DMS153 (cell line): ENCODE measurements around the gene RNF39.
A peak's percentile ranks its signal among the peaks of the same experiment; 100 is the strongest.

Experiments
- DNase-seq: peaks from one replicate; lab custom pipeline; 2025; lab: John Stamatoyannopoulos, UW

The RNF39 gene

DNA sequence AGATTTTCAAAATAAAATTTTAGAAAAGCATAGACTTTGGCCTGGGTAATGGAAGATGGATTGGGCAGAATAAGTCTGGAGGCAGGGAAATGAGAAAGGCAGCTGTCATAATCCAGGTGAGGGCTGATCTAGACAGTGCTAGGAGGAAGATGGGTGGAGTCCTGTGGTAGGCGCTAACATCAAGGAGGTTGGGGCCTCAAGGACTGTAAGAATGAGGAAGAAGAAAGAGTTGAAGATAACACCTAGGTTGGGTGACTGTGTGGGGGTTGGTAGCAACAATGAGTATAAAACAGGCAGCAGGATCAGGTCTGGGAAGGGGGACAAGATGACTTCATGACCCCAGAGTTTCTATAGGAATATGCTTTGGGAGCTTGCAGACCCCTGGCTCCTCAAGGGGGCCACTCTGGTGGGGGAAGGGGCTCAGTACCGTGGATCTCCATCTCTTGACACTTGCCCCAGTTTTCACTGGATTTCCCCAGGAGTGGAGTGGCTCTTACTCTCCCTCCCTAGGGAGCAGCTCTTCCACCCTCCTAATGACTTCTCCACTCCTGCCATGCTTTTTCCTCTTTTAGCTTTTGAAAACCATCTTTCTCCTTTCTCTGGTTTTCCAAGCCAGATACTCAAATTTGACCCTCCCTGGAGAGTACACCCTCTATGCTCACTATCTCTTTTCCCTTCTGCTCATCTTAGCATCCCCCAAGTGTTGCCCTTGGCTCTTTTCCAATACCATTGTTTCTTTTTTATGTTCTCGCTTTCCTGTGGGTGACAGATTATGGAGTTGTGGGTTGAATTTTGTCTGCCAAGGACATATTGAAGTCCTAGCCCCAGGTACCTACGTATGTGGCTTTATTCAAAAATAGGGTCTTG is 22.6 kb upstream of the RNF39 start:
- DNase-seq: no peak

DNA sequence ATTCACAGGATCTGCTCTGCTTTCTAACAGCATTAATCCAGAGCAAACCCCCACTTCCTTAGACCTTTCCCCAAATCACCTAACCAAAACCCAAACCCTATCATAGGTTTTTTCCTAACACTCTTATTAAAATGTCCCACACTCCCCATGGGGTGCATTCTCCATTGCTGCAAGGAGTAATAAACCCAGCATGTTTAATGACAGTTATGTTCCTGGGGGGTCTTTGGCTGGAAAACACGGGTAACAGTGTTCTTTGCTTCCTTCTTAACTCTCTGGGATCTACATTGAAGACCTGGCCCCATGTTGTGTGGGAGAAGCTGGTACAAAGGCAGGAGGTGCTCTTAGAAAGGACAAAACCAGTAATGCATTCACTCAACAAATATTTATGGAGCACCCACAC is 21.3 kb upstream of the RNF39 start:
- no peak for DNase-seq

DNA sequence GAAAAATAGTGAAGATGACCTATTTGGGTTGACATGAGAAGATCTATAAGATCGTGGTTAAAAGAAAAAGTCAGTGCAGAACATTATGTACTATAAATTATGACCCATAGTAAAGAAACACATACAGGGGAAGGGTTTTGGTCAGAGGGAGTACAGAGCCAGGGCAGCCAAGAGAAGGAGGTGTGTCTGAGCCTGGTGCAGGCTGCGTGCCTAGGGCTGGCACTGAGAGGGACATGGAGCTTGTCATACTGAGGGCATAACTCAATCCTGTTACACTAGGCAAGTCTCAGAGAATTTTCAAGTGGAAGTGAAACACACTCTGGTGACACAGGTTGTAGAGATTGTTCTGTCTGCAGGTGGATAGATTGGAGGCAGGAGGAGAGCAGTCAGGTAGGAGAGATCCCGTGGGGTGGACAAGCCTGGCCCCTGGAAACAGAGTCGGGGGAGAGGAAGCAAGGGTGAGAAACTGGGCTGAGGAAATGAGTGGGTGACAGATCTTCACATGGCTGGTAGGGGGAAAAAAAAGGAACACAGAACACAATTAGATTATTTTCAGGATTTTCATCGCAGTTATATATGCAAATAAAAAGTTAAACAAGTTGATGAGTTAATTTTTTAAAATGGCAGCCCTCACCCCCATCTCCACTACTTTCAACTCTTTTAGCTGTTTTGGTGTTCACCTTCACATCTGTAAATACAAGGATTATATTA is 18.5 kb upstream of the RNF39 start:
- no peak for DNase-seq

DNA sequence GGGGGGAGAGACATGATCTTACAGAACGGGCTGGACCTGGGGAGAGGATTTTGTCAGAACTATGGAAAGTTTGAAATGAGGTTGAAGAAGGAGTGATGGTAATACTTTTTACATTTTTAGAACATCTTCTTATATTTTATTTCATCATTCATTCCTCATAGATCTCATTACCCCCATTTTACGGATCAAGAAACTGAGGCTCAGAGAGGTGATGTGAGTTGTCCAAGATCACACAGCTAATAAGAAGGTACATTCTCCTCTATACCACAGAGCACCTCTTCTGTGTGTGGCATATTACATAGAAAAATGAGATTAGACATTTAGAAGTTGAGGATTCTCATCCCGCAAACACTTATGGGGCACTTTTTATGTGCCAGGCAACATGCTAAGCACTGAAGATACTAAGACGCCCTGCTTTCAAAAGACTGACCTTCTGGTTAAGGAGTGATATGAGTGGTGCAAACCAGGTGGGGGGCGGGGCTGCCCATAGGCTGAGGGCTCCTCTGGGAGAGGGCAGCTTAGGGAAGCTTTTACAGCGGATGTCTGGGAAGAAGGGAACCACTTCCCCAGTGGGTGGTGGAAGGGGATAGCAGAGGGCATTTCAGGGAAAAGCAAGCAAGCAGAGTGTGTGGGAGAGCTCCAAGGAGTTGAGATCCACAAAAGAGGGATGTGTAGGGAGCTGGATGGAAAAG is 17.4 kb upstream of the RNF39 start:
- no peak for DNase-seq

DNA sequence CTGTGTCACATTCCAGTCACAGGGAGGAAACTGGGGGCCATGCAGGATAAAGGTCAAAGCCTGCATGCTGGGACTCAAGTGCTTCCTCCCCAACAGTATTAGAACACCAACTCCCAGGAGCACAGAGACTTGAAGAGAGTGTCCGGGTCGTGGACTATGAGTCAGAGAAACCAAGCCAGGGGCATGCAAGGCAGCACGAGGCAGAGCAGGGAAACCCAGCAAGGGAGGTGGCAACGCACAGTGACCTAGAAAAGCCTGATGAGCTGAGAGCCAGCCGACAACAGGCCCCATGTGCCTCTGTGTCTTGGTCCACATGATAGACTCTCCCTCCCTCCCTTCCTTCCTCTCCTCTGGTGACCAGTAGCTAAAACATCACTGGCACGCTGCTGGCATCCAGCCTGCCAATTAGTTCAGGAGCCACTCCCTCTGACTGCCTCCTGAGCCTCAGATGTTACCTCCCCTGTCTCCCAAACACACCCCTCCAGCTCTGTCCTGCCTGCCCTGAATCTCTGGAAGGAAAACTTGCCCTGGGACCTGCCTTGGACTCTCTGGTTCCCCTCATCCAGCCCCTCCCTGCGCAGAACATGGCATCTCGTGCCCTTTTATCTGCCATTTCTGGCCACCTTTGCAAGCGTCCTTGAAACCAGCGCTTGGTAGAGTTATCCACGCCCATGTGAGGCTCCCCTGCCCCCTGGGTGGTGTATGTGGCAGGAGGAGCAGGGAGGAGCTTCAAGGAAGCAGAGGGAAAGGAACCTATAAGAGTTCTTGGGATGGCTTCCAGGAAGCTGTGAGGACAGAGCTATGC is 16.2 kb upstream of the RNF39 start:
- no peak for DNase-seq

DNA sequence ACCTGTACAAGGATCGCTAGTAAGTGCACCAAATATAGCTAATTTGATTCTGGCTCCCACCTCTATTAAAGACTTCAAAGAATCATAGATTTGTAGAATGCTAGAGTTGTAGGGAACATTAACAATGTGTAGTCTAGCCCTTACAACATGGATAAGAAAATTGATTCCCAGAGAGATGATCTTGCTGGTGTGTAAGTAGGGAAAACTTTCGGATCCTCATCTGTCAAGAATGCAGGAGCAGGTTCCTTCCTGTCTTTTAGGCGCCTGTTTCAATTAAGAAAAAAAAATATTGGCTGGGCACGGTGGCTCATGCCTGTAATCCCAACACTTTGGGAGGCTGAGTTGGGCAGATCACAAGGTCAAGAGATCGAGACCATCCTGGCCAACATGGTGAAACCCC is 12.3 kb upstream of the RNF39 start:
- no peak for DNase-seq

DNA sequence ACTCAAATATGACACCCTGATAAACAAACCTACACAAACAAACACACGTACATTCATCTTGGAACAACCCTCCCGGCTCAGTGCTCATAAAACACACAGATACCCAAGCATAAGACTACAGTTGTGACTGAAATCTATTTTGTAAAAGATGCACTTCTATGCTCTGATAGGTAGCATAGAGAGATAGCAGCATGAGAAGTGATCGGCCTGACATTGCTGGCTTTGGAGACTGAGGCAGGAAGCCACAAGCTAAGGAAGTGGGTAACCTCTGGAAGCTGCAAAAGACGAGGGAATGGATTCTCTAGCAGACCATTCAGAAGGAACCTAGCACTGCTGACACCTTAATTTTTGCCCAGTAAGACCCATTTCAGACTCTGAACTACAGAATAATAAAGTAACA is 1.6 kb upstream of the RNF39 start:
- no peak for DNase-seq

DNA sequence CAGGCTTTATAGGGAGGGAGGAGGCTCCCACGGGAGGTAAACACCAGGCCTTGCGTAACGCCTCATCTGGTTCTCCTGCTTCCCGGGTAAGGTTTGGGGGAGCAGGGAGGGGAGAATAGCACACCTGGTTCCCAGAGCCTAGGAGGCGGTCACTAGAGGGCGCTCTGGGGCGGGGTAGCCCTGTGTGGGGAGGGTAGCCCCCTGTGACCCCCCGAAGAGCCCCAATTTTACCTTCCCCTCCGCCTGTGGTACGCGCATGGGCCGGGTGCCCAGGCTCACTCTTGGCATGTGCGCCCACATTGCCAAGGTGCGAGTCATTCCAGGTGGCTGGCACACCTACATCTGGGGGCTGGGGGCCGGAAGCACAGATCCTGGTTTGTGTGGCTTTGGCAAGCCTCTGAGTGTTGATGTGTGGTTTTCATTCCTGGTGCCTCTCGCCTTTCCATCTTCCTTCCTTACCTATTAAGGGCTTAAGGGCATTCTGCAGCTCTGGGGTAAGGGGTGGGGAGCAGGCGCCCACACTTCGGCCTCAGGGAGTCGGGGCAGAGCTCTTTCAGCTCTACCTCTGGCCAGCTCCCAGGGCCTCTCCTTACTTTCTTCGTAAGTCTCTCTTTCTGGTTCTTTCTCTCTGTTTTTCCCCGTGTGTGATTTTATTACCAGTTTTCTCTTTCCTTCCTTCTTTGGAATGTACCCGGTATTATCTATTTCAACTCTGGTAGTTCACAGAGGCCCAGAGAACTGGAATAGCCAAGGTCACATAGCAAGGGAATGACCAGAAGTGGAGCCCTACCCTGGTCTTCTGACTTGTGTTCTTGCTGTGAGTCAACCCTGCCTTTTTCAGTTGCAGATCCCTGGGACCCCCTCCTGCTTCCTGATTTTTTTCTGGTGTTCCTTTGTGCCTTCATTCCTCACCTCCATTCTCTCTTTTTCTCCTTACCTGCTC is 492 bp upstream of the RNF39 start:
- DNase-seq: no peak

DNA sequence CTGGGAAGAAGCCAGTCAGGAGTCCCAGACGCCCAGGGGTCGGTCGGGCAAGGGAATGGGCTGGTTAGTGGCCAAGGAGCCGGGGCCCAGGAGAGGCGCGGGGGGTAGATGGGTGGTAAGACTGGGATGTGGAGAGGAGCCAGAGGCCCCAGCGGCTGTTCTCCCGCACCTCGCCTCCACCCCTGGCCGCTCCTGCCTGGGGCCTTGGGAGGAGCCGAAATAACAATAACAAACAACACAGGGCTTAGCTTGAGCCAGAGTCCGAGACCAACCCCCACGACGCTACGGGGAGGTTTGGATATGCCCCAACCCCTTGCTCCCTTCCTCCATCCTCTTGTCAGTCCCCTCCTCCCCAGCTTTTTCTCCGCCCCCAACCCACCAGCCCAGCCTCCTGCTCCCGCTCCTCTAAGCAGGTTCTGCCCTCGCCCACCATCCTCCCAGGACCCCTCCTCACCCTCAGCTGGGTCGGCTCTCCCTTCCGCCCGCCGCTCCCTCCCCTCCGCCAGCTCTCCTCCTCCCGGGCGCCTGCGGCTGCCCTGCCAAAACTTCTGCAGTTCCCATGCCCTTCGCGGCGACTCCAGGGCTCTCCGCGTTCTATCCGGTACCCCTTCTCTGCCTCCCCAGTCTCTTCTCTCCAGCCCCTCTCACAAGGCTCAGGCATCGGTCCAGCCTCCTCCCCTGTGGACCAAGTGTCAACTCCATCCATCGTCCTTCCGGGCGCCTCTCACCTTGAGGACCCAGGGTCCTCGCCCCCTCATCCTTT is 1.1 kb downstream of the RNF39 start:
- no peak for DNase-seq

DNA sequence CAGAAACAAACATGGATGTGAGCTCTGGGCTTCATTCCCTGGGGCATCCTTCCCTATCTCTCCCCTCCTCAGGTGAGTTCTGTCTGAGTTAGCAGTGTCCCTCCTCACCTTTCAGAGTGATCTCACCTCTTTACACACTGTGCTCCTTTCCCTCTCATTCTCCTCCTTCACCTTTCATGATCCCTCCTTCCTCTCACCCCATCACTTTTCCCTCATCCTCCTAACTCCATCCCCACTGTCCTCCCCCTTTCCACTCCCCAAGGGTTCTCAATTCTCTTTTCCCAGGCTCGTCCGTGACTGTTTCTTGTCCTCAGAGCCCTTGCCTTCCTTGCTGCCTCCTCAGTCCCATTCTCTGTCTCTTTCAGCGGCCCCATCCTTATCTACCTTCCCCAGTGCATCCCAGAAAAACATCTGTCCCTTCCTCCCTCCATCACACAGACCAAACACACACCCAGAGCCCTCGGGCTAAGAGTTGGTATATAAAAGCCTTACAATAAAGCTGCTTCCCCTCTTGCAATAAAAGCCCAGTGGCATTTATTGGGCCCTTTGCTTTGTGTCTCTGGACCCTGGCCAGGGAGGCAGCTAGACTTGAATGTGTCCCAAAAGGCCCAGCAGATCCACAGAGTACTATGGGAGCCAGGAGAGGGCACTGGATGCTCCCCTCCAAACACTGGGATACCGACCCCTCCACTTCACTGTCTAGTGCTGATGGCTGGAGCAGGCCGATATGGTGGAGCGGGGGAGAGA is 1.9 kb downstream of the RNF39 start:
- DNase-seq: no peak

DNA sequence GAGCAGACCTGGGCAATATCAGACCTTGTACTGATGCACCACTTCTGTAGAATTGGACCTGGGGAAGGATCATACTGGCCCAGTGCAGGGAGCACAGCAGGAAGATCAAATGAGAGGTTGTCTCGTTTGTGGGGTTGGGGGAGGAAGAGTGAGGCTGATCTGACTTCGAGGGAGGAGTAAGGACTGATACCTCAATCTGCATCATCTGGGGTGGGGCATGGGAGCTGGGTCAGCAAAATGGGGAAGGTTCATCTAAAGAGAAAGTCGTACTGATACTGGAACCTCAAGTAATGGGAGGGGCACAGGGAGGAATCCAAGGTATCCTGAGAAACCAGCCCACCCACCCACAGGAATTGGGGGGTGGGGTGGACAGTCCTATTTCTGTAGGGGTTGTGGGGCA is 3.7 kb downstream of the RNF39 start:
- DNase-seq: no peak

DNA sequence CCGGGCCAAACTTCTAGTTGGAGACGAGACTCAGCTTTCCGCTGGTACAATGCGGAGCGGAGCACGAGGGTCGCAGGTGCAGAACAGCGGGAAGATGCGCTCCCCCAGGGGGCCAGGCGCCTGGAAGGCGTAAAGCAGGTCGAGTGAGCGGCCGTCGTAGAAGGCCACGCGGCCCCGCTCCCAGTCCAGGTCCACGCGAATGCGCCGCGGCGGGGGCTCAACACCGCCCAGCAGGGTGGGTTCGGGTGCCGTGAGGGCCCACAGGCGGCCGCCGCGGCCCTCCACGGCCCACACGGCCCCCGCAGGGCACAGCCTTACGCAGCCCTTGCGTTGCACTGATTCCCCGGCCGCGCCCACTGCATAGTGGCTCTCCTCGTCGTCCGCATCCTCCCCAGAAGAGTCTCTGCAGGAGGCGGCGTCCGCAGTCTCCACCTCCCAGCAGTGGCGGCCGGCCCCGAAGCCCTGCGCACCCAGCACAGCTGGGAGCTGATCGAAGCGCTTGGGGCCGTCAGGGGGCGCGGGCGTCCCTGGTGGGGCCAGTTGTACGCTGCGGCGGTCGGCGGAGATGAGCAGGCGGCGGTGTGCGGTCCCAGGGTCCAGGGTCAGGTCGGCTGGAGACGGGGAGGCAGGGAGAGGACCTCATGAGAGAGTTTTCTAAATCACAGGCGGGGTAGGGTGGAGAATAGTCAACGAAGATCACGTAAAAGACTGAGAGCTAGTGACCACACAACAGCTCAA is 4.3 kb downstream of the RNF39 start:
- DNase-seq: no peak

DNA sequence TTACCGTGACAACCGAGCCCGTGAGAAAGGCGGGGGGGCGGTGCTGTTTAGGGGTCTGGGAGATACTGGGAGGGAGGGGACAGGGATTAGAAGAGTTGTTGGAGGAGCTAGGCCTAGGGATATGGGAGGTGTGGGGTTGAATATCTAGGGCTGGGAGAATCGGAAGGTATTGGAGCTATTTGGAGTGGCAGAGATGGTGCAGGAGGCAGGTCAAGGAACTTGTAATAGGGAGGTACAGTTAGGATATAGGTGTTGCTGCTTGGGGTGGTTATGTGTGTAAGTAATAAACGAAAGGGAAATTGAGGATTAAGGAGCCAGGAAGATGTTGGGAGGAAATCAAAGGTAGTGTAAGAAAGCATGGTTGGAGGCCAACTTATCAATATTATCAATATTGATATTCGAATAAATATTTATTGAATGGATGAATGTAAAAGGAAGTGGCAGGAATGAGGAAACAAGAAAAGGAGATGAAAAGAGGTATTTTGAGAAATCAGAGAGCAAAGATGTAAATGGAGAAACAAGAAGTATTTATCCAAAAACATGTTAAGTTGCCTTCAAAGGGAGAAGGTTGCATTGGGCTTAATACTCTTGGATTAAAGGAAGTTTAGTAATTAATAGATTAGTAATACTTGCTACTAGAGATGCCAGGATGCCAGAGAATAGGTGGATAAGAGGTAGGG is 8.0 kb downstream of the RNF39 start:
- no peak for DNase-seq

DNA sequence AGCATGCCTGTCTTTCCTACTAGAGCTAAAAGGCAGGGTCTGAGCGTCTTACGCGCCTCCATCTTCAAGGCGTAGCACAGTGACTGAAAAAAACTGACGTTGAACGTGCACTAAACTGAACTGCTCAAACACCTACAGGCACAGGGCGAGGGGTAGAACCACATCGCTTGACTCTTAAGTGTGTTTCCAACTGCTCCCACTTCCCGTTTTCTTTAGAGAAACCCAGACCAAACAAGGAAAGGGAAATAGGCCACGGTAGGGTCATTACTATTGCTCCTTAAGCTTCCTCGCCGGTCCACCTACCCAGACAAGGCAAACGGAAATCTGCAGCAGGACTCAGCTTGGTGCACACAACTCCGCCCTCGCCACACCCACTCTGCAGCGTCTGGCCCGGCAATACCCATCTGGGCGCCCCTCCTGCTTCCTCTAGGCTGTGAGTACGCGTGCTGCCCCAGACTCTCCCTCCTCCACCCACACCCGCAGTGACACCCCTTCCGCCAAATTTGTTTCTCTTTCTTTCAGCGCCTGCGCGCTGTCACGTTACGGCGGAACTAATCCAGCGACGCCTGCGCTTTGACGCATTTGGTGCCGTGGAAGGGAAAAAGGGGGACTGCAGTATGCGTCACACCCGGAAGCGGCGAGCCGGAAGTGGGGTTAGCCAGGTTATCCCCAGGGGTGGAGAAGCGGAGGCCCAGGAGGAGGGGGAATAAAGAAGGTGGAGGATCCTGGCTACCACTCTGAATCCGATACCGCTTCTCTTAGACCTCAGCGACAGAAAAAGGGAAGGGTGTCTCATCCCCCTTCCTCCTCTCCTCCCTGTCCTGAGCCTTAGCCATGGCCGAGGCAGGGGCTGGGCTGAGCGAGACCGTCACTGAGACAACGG is 8.8 kb downstream of the RNF39 start, which contains the start of gene PPP1R11:
PPP1R11 (plus strand) TSS at position 622 of the 883 bp plus-strand sequence; CDS start at position 835, 213 bp downstream.
- DNase-seq: peak; percentile 99

DNA sequence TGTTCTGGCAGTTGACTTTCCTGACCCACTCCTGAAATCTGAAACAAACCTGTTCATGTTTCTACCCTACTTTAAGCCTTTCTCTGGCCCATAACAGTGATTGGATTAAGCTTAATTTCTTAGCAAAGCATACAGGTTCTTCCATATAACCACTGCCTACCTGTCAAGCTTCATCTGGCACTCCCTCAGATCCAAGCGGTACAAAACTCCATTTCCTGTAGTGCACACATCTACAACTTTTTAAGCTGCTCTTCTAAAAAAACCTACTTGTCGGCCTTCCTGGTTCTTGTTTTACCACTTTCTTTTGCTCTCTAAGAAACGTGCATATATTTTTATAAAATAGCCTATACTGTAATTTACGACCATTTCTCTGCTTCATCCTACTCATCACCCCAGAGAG is 9.5 kb downstream of the RNF39 start:
- no peak for DNase-seq

DNA sequence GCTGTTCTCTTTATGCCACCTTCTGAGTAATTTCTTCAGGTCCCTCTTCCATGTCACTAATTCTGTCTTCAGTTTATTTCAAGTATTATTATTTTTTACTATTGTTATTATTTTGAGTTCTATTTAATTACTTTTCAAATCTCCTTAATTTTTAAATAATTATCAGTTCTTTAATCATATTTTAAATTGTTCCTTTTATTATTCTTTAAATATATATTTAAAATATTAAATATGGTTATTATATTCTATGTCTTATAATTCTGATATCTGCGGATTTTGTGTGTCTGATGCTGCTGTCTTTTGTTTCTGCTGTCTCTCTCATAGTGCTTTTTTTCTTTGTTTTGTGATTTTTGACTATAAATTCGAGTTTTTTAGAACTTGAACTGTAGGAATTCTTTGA is 12.3 kb downstream of the RNF39 start:
- DNase-seq: no peak
